Measurements from ENCODE around the gene TNNC1.

DNA sequence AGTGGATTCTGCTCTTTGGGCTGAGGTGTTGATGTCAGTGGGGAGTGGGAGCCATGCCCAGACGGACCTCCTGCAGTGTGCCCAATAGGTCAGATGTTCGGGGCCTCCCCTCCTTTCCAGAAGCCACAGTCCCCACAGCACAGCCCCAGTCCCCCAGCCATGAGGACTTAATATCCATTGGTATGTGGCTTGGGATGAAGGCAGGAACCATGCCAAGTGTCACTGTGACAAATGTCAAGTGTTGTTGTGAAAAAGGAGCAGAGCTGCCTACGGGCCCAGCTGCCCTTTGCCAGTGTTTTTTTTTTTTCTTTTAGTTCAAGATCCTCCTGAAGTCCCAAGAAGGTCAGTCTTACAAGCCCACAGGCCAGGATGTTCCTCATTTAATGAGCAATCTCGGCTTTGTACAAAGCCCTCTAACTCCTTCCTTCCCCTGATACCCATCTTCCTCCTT is 21.1 kb downstream of the TNNC1 start:
- TF ChIP-seq POLR2AphosphoS5 (IDR thresholded peaks at IDR 0.05; ENCODE audit: low read depth, low read length) (no peak), POLR2A (IDR thresholded peaks at IDR 0.05; ENCODE audit: low read depth, low read length) (no peak), POU2F2 (IDR thresholded peaks at IDR 0.05; ENCODE audit: low read depth, low read length) (no peak), SPI1 (IDR thresholded peaks at IDR 0.05; ENCODE audit: low read depth, low read length) (no peak), PAX5 (IDR thresholded peaks at IDR 0.05; ENCODE audit: insufficient read depth, low read length, severe bottlenecking) (no peak)
